Activated effector memory CD4-positive, alpha-beta T cell treated with Interleukin-2 at 50 U/mL for 16 hours (primary cell): ENCODE data around the gene CDK6.
A peak's percentile ranks its signal among the peaks of the same experiment; 100 is the strongest.

ENCODE experiments used
- DNase-seq: peaks from one replicate; pipeline ENCODE4 v3.0.0-alpha.2; 2020

The CDK6 gene

DNA sequence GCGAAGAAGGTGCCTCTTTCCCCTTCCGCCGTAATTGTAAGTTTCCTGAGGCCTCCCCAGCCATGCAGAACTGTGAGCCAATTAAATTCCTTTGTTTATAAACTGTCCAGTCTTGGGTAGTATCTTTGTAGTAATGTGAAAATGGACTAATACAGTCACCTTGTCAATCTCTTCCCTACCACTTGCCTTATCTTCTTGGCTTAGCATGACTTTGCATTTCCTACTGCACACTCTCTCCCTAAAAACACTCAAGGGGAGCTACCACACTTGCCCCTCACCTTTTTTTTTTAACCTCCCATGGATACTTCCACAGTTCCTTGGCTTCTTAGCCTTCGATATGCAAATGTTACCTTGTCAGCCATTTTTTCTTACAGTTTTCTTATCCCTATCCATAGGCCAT lies 7.4 kb upstream of the CDK6 start:
- no peak for DNase-seq

DNA sequence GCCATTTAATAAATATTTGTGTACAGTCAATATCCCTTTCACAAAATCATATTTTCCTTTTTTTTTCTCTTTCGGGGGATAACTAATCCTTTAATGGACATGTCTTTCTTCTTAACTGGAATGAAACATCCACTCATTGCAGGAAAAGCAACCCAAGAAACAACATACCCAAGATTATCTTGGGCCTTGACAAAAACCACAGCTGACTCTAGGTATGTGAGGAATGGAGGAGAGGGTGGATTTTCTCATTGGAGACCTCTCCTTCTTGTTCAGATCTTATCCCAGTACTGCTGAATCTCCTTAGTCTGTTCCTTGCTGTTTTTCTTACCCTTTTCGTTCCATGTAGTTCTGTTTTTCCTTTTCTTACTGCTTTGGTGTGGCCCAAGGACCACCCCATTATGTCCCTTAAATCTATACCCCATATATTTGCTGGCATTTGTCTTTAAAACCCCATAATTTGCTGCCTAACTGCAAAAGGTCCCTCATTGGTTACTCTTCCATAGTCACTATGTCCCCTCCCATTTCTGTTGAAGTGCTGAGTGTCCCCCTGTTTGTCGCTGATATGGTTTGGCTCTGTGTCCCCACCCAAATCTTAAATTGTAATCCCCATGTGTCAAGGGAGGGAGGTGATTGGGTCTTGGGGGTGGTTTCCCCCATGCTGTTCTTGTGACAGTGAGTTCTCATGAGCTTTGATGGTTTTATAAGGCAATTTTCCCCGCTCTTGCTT lies 6.8 kb upstream of the CDK6 start:
- no peak for DNase-seq

DNA sequence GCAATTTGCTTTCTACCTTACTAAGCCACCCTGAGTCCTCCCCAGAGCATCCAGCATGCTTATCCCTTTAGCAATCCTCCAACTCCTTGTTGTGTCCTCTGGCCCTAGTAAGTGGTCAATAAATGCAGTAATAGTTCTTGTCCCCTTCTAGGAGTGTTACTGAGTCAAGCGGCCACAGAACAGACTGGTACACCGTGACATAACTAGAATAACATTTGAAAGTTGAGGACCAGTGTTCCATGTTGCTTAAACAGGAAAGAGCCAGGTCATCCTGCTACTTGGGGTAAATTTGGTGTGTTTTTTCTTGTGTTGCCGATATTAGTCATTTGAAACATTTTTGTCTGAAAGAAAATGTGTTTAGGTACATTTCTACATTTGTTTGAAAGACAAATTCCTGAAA lies 4.8 kb upstream of the CDK6 start:
- no peak for DNase-seq

DNA sequence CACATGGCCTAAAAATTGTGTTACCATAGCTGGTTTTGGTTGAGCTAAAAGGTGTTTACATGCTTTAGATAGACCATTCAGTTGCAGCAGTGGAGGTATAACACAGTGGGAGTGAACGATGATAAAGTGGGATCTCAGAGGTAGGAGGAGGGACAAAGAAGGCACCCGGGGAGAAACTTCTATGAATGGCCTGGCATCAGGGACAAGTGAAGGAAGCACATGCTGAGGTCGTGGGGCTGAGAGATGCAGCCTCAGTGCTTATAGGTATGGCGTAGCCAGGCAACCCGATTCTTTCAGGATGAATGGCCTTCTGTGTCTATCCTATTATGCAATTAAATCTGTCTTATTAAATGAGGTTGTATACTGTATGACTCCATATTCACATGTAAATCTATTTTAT lies 3.9 kb upstream of the CDK6 start:
- DNase-seq, result no peak

DNA sequence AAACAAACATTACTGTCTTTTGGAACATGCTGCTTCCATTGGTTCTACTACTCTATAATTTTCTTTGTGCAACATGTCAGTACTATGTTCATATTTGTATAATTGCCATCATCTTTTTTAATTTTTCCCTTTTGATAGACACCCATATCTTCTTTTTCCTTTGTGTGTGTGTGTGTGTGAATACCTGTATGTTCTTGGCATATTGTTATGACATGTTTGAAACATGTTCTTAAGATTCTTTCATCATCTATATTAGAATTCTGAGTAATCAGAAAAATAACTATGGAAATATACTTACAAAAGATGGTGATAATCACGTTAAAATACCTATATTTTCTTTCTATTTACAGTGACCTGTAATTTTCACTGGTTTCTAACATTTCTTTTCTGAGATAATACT lies 3.5 kb upstream of the CDK6 start:
- no peak for DNase-seq

DNA sequence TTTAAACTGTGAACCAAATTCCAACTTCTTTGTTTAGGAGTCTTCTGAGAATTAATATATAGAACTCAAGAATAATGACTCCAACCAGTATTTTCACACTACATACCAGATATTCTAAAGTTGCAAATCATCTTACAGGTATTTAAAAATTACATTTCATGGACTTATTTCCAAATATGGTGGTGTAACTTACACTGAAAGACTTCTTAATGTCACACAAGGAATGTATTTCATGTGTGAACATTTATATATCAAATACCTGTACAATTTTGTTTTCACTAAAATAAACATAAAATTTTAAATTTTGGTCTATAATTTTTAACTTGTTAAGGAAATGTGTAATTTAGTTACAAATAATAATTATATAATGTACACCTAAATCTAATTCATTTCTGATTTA lies 2.6 kb upstream of the CDK6 start:
- no peak for DNase-seq

DNA sequence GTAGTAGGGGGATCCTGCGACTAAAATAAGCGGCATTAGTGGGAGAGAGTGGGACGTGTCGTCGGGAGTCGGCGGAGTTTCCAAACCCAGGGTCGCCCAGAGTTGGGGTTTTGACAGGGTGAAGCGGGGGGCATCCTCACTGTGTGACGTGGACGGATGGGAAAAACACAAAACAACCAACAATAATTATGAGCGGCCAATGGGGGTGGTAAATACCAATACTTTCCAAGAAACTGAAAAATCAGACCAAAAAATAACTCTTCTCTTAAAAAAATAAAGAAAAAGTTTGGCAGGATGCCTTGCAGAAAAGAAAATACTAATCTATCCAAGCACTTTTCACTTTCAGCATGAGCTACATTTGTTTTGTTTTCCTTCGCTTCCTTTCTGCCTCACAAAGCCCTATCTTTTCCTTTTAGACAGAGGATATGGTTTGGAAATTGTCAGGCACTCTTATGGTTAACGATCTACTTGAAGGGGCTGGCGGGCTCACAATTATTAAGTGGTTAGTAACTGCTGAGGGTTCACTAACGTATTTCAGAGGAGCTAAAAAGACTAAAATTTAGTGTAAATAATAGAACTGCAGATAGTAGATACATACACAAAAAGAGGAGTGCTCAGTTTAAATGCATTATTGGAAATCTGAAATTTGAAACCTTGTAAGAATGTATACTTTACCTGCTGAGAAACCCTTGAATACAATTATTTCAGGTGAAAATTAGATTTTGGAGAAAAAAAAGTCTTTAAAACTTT lies 802 bp upstream of the CDK6 start:
- DNase-seq, result no peak

DNA sequence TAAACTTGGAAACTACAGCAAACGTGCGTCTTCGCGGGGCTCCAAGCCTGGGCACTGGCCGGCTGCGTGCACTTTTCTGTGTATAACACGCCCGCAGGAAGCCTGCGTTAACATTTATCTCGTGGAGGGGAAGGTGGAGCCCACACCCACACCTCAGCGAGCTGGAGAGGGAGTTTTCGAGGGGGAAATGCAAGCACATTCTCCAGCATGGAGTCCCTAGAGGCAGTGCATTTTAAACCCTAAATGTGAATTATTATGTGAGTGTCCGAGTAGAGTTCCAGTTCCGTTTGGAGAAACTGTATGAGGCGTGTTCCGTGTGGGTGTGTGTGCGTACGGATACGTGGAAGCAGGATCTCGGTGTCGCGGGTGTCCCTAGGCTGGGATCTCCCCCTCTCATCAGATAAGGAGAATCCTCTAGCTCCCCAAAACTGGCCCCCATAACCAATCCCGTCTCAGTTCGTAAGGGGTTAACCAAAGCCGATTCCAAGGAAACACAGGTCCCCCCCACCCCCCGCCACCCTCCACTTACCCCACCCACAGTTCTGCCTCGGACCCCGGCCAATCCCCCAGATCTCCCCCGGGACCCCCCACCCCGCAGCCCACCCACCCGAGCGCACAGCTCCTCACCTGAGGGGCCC lies 403 bp downstream of the CDK6 start:
- peak; percentile 33 for DNase-seq

DNA sequence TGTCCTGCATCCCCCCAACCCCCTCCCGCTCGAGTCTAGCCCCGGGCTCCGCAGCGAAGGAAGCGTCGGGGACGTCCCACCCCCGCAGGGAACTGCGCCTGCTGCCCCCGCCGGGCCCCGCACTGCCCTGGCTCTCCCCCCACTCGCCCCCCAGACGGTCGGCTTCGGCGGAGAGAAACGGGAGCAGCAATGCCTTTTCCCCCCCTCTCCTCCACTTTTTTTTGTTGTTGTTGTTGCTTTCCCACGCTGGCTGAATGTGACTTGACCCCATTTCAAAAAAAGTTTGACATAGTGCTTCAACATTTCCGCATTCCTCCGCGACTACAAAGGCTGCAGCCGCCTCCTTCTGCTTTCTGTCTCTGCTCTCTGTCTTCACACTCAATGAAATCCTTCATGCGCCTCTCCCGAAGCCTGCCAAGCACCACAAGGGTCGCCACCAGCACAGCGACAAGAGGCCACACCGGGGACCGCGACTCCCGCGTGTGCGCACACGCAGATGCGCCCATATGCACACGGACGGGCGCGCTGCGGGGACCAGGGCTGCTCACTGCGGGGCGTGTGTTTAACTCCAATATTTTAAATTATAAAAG lies 1.0 kb downstream of the CDK6 start:
- DNase-seq, result peak; percentile 34

DNA sequence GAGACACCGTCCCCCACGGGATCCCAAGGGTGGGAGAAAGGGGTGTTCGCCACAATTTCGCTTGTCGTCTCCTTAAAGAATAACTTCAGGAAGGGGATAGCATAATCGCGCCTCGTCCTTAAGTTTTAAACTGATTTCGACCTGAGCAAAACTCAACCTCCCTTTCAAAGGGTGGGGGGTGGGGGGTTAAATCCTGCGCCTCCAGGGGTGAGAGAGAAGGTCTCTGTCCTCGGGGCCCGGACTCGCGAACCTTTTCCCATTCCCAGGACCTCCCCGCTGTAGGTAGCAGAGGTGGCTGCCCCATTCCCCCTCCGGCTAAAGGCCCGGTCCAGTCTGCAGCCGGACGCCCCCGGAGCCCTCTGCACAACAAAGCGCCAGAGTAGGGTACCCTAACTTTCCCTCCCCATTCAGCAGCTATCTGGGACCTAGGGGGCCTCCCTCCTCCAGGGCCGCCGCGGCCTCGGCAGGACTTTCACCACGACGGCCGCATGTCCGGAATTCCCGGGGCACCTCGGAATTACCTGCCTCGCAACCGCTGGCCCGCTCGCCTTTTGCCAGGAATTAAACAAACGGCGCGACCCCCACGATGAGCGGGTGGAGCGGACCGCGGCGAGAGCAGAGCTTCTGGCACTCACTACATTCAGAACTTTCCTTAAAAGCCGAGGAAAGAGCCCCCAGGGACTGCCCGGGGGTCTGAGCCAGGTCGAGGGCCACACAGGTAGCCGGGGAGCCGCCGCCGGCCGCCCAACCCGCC lies 1.7 kb downstream of the CDK6 start:
- peak; percentile 1 for DNase-seq

DNA sequence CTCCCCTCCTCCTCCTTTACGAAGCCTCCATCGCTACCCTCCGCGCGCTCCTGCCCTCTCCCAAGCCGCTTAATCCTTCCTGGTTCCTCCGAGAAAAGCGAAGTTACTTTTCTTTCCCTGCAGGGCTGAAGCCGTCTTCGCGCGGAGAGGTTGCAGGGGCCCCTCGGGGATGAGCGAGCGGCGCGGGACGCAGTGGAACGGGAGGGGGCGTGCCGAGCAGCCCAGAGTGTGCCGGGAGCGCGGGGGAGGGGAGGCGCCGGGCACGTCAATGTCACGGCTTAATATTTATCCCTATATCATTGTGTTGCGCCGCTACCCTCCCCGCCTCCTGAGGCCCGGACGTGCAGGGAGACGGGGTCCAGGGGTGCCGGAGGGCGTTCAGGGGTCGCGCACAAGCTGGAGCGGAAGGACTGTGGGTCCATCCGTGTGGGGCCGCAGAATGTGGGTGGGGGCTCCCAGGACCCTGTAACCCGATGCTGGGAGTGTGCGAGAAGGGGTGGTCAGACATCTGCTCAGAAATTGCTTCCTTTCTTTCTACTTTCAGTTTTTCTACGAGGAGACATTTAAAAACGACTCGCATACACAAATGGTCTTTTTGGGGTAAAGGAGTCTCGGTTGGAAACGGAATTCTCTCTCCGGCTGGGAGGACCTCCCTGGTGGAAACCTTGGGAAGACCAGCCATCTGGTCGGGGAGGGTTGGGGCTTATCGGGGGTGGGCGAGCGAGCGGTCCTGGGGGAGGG lies 2.4 kb downstream of the CDK6 start:
- peak; percentile 67 for DNase-seq

DNA sequence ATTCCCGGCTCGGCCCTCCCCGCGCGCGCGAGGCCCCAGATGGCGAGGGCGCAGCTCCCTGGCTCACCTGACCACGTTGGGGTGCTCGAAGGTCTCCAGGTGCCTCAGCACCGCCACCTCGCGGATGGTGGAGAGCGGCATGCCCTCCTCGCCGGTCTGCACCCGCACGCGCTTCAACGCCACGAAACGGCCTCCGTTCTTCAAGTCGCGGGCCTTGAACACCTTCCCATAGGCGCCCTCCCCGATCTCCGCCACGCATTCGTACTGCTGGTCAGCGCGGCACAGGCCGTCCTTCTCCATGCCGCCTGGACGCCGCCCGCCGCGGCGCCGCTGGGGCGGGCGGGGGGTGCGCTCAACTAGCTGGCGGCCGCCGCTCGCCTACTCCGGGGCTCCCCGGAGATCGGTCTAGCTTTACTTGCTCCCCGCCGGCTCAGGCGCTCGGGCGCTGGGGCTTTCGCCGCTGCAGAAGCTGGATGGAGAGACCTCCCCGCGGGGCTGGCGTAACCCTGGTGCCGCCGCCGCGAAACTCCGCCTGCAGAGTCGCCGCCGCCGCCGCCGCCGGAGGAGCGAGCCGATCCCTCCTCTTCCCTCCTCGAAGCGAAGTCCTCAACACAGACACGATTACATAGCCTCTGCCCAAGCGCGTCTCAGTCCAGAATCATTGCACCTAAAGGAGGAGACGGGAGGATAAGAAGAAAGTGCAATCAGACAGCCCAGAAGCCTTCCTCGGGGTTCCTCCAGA lies 3.2 kb downstream of the CDK6 start:
- peak; percentile 84 for DNase-seq

DNA sequence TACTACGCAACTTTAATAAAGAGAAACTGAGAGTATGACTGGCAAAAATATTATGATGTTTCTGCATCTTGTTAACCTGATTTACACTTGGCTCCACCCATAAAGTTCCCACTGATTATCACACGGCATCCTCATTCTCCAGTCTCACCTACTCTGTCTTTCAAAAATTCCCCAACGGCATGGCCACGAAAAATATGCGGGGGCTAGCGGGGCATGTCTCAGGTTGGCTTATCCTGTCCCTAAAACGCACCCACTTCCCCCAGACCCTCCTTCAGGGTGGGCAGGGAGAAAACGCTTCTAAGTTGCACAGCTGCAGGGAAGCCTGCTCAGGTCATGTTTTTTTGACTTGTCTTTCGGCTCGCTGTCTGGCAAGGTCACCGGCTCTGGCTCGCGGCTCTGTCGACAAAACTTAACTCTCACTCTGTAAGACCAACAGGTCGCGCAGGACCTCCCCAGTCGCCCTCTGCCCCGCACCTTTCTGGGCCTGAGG lies 3.8 kb downstream of the CDK6 start:
- DNase-seq, result no peak

DNA sequence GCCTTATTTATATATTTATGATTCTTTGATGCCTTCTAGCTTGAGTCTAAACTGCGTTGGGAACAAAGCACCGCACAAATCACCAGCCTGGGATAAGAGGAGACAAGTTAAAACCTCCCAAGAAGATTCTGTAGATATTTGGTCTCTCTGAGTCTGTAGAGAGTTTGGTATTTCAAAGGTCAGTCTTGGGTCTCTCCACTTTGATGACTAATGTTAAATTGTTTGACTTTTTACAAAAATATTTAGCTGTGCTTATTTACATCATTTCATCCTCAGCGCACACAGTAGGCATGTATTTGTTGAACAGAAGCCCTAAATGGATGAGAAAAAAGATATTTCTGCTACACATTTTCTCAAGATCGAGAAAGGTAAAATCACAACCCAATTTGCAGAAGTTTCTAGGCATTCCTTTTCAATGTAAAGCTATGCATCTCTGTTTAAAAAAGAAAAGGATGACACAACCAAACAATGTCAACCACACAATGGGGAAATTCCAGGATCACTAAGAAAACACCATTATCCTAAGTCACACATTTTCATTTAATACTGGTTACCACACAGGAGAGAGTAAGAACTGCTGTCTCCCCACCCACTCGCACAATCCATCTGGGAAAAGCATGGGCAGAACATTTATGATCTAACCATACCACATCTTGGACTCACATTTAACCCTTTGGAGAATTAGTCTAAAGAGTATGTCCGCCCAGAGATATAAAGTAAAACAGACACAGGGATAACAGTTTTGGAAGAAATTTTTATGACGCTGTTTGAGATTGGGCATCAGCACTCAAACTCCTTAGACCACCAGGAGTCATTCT lies 4.4 kb downstream of the CDK6 start:
- DNase-seq, result no peak

DNA sequence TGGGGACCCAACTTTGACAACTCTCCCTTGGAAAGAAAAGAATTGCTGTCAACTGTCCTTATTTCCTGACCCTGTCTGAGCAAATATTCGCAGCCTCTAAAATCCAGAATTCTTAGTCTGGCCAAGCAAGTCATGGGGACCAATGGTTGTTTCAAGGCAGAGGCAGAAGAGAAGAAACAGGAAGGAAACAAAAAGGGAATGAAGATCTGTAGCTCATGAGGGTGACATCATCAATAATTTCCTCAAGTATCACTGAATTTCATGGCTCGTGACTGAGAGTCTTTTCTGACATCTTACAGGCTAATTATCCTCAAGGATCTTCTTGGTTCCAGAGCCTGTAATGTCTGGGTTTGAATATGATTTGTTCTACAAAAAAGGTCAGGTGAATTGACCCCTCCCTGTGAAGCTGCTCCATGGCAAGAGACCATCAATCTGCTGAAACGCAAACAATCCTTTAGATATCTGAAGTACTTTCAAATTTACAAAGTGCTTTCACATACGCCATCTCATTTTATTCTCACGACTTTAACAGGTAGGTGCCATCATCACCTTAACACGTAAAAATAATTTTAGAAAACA lies 5.8 kb downstream of the CDK6 start:
- DNase-seq, result no peak

DNA sequence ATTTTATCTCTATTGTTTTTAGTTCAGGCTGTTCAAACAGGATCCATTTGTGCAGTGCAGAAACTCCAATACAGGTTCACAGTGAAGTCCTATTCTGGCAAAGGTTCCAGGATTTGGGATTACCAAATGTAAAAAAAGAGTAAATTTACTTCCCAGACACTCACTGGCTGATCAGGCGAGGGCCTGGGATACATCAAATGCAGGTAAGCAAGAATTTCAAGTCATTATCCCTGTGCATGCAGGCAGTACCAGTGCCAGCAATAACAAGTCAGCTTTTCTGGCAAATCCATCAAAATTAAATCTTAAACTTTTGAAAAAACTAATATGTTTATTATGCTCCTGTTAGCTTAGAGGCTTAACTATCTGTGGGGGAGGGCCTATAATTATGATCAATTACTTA lies 6.3 kb downstream of the CDK6 start:
- no peak for DNase-seq

DNA sequence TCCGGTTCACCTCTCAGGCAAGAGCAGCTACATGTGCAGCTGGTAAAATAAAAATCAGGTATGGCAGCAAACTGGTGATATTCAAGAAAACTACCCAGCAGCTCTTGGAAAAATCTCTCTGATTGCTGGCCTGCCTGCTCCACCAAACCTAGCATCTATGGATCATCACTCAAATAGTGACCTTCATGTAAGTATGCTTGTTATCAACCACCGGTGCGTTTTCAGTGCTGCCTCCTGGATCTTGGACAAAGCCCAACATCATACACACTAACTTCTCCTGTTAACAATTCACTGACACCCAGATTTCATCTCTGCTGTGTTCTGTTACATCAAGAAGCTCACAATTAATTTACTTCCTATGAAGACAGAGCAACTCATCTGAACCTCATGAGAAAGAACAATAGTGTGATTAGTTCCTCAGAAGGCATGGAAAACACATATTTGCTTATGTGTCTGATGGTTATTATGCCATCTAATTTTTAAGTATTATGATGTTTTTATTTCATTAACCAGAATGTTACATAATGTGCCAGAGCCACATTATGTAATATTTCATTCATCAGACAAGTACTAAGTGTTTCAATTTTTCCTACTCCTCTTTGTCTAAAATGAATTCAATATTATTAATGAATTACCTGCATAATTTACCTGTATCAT lies 8.8 kb downstream of the CDK6 start:
- DNase-seq, result no peak

DNA sequence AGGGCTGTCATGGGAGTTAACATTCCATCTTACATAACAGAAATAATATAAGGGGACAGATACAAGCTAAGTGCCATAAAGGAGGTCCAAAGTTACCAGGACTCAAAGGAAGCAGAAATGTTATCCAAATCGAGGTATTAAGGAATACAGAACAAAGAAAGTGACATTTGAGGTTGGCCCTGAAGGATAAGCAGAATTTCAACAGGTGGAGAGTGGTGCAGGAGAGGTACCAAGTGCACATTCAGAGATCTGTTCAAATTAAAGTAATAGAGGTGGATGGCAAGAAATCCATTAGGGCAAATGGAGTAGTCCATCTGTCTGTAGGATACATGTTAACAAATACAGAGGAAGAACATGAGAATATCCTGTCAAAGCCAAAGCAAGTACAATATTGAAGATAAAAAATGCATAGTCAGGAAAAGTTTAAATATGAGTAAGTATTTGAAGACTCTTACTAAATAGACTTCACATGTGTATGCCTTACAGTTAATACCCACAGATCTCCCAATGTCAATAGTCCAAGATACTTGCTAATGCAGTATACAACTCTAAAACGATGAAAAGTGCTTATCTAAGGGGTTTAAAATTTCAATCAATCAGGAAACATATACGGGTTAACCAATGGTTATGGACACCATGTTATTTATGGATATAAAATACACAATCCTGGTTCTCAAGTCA lies 10.0 kb downstream of the CDK6 start:
- no peak for DNase-seq

DNA sequence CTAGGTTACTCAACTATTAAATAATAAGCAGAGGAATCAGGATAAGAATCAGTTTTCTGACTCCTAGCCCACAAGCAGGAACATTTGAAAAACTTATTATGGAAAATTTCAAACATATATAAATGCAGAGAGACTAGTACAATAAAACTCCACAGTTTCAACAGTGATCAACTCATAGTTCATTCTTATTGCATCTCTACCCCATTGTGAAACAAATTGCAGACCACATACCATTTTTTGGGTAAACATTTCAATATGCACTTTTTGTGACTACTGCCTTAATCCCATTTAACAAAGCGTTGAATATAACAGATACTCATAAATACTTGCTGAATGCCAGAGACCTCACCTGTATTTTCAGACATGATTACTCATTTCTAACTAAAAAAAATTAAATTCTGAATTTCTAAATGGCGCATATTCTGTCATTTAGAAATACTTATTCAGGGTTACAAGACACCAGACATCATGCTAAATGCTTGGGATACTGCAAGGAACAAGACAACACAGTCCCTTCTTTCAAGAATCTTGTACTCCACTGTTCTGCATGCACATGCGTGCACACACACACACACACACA lies 11.4 kb downstream of the CDK6 start:
- DNase-seq, result no peak
